ENCODE data around the gene SLC25A6. TPM values are rescaled to one million over a fixed set of nuclear protein-coding genes. Genes with fewer than 3 reads are reported as not detected.

The SLC25A6 gene
- total RNA-seq, 1 experiment from 2014 or later, result 553 TPM

DNA sequence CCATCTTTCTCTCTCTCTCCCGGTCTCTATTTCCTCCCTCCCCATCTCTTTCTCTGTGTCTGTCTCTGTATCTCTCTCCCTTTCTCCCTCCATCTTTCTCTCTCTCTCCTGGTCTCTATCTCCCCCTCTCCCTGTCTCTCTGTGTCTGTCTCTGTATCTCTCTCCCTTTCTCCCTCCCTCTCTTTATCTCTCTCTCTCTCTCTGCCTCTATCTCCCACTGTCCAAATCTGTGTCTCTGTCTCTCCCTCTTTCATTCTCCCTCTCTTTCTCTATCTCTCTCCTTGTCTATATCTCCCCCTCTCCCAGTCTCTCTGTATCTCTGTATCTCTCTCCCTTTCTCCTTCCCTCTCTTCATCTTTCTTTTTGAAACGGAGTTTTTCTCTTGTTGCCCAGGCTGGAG is 31.7 kb downstream of the SLC25A6 start:
- H3K79me1 ChIP-seq (ENCODE audit: insufficient read depth, low read depth, low read length, poor library complexity, severe bottlenecking), result no peaks in the 10 kb centered on the region
- WGBS (ENCODE audit: extremely low coverage, insufficient read length, low lambda C conversion rate), result no CpG with 5 or more reads among the region's 2 CpGs
- H3K4me3 Mint-ChIP-seq, result no peak overlapping the region
- no peak overlapping the region for H4K8ac ChIP-seq (replicated peaks; ENCODE audit: insufficient read length, low read depth, low read length)
- no peak overlapping the region for H2BK5ac ChIP-seq (ENCODE audit: insufficient read length, low read length)
- H2BK120ac ChIP-seq (ENCODE audit: low read depth, low read length, poor library complexity, severe bottlenecking), result no peak overlapping the region
- H2AK5ac ChIP-seq (ENCODE audit: insufficient read length, low read length), result no peak overlapping the region
- H3K27ac Mint-ChIP-seq, result peak overlapping the region in 1 of 3 experiments; percentile 10; a peak in 1 of 7 replicates
- peaks cover 2 to 4% of the 10 kb centered on the region in 2 experiments; a peak in 2 of 5 replicates for H3K9me3 Mint-ChIP-seq
- TF ChIP-seq, protein P1, sequence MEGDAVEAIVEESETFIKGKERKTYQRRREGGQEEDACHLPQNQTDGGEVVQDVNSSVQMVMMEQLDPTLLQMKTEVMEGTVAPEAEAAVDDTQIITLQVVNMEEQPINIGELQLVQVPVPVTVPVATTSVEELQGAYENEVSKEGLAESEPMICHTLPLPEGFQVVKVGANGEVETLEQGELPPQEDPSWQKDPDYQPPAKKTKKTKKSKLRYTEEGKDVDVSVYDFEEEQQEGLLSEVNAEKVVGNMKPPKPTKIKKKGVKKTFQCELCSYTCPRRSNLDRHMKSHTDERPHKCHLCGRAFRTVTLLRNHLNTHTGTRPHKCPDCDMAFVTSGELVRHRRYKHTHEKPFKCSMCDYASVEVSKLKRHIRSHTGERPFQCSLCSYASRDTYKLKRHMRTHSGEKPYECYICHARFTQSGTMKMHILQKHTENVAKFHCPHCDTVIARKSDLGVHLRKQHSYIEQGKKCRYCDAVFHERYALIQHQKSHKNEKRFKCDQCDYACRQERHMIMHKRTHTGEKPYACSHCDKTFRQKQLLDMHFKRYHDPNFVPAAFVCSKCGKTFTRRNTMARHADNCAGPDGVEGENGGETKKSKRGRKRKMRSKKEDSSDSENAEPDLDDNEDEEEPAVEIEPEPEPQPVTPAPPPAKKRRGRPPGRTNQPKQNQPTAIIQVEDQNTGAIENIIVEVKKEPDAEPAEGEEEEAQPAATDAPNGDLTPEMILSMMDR (conservative IDR thresholded peaks at IDR 0.05), result no peak
- H3K4me1 ChIP-seq (ENCODE audit: insufficient read depth, low read length), result no peaks in the 10 kb centered on the region; the same call in 1 of the 2 replicates
- no peak overlapping the region for H3K9ac ChIP-seq (ENCODE audit: extremely low read depth, insufficient read length, low read length)
- H3K36me3 Mint-ChIP-seq (ENCODE audit: insufficient read depth in 1 of 3, low read depth in 3 of 3), result peaks cover 18 to 40% (median 34%) of the 10 kb centered on the region in 3 experiments; a peak in 6 of 7 replicates
- no peak overlapping the region for H2BK12ac ChIP-seq (ENCODE audit: insufficient read length, low read depth, low read length)
- no peak overlapping the region for H3K14ac ChIP-seq (ENCODE audit: insufficient read depth, low read length)
- no peak overlapping the region for H2AFZ ChIP-seq (ENCODE audit: low read length)
- H3T11ph ChIP-seq (ENCODE audit: low read length), result no peak overlapping the region
- no peak overlapping the region for H2BK15ac ChIP-seq (ENCODE audit: low read depth, low read length)
- H4K20me1 ChIP-seq (ENCODE audit: control insufficient read depth, insufficient read depth, insufficient read length), result no peaks in the 10 kb centered on the region
- H3K27ac ChIP-seq (ENCODE audit: insufficient read length, low read depth, low read length), result no peak overlapping the region
- H3K27me3 ChIP-seq (ENCODE audit: insufficient read depth, low read length), result no peaks in the 10 kb centered on the region
- peaks cover 2% of the 10 kb centered on the region; the same call in 1 of the 2 replicates for H3K27me3 Mint-ChIP-seq (ENCODE audit: low read depth)
- H3K23me2 ChIP-seq (ENCODE audit: insufficient read length, low read depth, low read length, poor library complexity, severe bottlenecking), result no peaks in the 10 kb centered on the region
- no peak overlapping the region for H3K56ac ChIP-seq (ENCODE audit: insufficient read length, low read depth, low read length)
- no peaks in the 10 kb centered on the region for H3K9me3 ChIP-seq (ENCODE audit: control insufficient read depth, low read depth, low read length)
- no peak overlapping the region for H3K18ac ChIP-seq (ENCODE audit: insufficient read length, low read depth, low read length)
- no peaks in the 10 kb centered on the region for H3K79me2 ChIP-seq (ENCODE audit: insufficient read depth, low read length)
- H2BK20ac ChIP-seq (ENCODE audit: low read depth, low read length, poor library complexity, severe bottlenecking), result no peak overlapping the region
- H4K5ac ChIP-seq (ENCODE audit: insufficient read length, low read depth, low read length), result no peak overlapping the region
- H3K23ac ChIP-seq (ENCODE audit: insufficient read length, low read depth, low read length), result no peak overlapping the region
- H3K4ac ChIP-seq (ENCODE audit: low read depth, low read length), result no peak overlapping the region
- peaks cover 10 to 24% of the 10 kb centered on the region in 2 experiments for H3K4me1 Mint-ChIP-seq
- H4K91ac ChIP-seq (ENCODE audit: insufficient read length, low read depth, low read length), result no peak overlapping the region
- DNase-seq, result no peak
- no peak overlapping the region for H3K4me2 ChIP-seq (ENCODE audit: insufficient read depth, insufficient read length, low read length)

Data from H9 (cell line).